Subcutaneous adipose tissue (tissue), 4 donors: ENCODE data around the gene HSPA12B. TPM values are rescaled to one million over a fixed set of nuclear protein-coding genes. Genes with fewer than 3 reads are reported as not detected.

Experiments used
- total RNA-seq, 4 donors: library from RNA; depleted of rRNA; stranded (reverse); fragments of >200 nt; gene quantifications; one replicate each; pipeline ENCODE4 v1.1.0, GENCODE V29; 2016
- TF ChIP-seq, protein P1 (sequence below): fragments of 450-650 bp; IDR thresholded peaks from one replicate; pipeline ENCODE4 v1.5.1; 2016; ENCODE audit warnings: low read depth, mild to moderate bottlenecking, control low read depth, antibody characterized with exemption, moderate library complexity

The HSPA12B gene
- total RNA-seq, 4 donors from 2014 or later = 8.0 to 33.7 (median 8.6) TPM

DNA sequence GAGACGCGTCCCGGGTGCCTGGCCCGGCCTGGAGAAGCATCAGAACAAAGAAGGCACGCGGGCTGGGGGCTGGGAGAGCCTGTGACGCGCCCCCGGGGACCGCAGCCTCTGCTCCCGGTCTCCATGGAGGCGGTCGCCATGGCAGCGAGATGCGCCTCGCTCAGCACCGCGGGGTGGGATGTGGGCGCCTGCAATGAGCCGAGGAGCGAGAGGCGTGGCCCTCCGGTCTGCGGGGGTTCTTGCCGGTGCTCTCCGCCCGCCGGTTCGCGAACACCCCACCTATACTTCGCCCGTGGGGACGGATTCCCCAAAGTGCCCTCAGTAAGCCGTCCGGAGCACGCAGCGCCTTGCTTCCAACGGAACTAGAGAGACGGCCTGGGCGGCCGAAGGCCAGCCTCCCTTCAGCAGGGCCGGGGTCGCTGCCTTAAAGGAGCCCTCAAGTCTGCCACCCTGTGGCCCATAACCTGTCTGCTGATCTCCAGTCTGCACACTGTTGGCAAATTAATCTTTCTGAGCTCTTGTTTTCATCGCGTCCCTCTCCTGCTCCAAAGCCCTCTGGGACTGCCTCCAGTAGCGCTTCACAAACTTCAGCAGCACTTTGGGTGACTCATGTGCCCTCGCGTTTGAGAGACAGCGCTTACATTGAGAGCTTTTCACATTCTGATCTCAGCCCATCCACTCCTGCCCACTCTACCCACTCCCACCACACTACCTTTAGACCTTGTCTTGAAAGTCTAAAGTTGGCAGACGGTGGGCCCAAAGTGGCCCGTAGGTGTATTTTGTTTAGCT lies 36.1 kb downstream of the HSPA12B start:
- TF ChIP-seq, protein P1, sequence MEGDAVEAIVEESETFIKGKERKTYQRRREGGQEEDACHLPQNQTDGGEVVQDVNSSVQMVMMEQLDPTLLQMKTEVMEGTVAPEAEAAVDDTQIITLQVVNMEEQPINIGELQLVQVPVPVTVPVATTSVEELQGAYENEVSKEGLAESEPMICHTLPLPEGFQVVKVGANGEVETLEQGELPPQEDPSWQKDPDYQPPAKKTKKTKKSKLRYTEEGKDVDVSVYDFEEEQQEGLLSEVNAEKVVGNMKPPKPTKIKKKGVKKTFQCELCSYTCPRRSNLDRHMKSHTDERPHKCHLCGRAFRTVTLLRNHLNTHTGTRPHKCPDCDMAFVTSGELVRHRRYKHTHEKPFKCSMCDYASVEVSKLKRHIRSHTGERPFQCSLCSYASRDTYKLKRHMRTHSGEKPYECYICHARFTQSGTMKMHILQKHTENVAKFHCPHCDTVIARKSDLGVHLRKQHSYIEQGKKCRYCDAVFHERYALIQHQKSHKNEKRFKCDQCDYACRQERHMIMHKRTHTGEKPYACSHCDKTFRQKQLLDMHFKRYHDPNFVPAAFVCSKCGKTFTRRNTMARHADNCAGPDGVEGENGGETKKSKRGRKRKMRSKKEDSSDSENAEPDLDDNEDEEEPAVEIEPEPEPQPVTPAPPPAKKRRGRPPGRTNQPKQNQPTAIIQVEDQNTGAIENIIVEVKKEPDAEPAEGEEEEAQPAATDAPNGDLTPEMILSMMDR = no peak

DNA sequence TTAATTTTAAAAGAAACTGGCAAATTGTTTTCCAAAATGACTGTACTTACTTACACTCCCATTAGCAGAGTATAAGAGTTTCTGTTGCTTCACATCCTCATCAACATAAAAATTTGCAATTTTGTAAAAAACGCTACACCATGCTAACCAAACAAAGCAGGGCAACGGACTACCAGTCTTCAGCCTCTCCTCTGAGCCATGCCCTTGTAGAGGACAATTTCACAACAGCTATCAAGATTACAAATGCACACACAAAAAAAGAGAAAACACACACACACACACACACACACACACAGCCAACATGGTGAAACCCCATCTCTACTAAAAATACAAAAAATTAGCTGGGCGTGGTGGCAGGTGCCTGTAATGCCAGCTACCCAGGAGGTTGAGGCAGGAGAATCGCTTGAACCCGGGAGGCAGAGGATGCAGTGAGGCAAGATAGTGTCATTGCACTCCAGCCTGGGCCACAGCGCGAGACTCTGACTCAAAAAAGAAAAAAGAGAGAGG lies 39.1 kb downstream of the HSPA12B start:
- TF ChIP-seq, protein P1 = no peak

DNA sequence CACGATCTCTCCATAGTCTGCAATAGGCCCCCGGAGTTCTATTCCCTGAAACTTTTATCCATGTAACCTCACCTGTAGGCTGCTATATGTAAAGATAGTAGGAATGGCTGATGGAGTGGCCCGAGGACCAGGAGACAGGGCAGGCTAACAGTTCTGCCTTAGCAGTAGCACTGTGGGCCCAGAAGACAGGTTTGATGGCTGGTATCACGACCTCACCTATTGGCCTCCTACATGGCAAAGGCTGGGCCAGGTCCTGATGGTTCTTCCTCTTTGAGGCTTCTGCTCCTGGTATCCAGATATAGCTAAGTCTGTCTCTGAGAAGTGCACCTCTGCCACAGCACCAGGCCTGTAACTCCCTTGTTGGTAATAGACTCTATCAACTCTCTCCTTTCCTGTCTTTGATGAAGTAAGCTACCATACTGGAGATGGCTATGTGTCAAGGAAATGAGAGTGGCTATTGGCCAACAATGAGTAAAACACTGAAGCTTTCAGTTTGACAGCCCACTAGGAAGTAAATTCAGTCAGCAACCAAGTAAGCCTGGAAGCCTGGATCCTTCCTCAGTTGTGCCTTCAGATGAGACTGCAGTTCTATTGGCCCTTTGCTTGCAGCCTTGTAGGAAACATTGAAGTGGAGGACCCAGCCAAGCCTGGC lies 43.1 kb downstream of the HSPA12B start:
- TF ChIP-seq, protein P1 = no peak

GRCh38 chr20:3777381-3777715 lies 44.9 kb downstream of the HSPA12B start:
- TF ChIP-seq, protein P1 = no peak

DNA sequence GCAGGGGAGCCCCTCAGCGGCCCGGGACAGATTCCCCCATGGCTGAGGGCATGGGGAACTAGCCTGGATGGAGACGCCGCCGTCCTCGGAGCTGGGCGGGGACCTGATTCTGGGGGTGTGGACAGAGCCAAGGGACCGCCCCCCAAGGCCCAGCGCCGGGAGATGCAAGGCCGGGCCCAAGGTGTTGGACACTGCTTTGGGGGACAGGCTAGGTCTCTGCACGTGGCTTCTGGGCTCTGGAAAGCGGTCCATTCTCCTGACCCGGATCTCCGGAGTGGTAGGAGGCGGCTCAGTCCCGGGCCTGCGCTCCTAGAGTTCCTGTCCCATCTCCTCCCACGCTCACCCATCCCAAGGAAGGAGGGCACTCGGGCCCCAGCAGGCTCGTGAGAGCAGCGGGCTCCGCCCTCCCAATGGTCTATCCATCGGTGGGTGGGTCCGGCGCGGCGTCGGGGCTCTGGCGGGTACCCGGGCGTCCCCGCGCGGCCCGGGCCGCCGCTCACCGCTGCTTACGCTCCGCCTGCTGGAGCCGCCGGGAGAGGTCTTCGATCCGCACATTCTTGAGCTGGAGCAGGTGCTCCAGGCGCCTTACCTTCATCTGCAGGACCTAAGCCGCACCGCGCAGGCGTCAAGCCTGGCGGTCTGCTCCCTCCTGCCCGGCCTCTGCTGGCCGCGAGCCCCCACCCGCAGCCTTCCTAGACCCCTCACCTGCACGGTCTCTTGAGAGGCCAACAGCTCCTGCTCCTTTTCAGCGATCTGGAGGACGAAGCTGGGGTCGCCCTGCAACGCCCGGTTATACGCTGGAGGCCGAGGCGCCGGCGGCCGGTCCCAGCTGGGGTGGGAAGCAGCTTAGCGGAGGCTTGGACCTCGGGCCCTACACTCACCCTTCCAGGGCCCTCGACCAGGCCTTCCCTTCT lies 45.5 kb downstream of the HSPA12B start:
- TF ChIP-seq, protein P1 = no peak

DNA sequence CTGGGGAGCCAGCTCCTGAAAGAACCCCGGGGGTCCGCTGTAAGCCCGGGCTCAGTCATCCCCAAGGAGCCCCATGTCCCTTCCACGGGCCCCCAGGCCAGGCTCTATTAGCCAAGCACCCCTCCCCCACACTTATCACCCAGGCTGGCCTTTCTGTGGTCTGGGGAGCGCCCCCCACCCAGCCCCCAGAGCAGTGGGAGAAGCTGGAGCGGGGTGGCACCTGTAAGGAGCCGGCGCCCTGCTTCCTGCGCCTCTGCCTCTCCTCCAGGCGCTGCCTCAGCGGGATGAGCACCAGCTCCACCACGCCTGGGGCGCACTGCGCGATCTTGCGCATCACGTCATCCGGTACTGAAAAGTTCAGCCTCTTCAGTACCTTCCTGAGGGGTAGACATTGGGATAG lies 46.5 kb downstream of the HSPA12B start:
- TF ChIP-seq, protein P1 = no peak
